Cardiac muscle cell (in vitro differentiated cells and primary cell): ENCODE data around the gene CTBS. TPM values are rescaled to one million over a fixed set of nuclear protein-coding genes. Genes with fewer than 3 reads are reported as not detected.
"Not testable (repeated sequence)": the region's sequence is repeated elsewhere in the genome, so short reads cannot be mapped to it uniquely, and the experiment has no call there.

ENCODE experiments used
- DNase-seq, 2 donors: peaks; one replicate each; pipeline versions ENCODE4 v3.0.0 to v3.0.0-alpha.2; 2010 to 2017; ENCODE audit warnings: low read depth in 1 of 2, low spot score in 1 of 2
- H3K27ac ChIP-seq: fragments of 200-600 bp; sonication (generic); 2 replicates; pipeline ENCODE4 v1.5.1; 2016
- H3K27me3 ChIP-seq: fragments of 200-600 bp; sonication (generic); 2 replicates; pipeline ENCODE4 v1.6.0; 2016; ENCODE audit warnings: control low read depth
- H3K36me3 ChIP-seq: fragments of 200-600 bp; sonication (generic); 2 replicates; pipeline ENCODE4 v1.5.1; 2016; ENCODE audit warnings: control low read depth
- H3K4me1 ChIP-seq: fragments of 200-600 bp; sonication (generic); 2 replicates; pipeline ENCODE4 v1.8.1; 2017; ENCODE audit warnings: low read depth, mild to moderate bottlenecking, mixed run types
- H3K4me3 ChIP-seq: fragments of 200-600 bp; sonication (generic); 2 replicates; pipeline ENCODE4 v1.5.1; 2016; ENCODE audit warnings: mild to moderate bottlenecking
- H3K9me3 ChIP-seq: fragments of 200-600 bp; sonication (generic); 2 replicates; pipeline ENCODE4 v1.5.1; 2017; ENCODE audit warnings: low read depth, mild to moderate bottlenecking, control low read depth
- CTCF ChIP-seq: IDR thresholded peaks from 2 replicates; pipeline ENCODE4 v1.5.1; 2012; ENCODE audit warnings: low read depth, mild to moderate bottlenecking, low read length
- polyA plus RNA-seq: library from polyadenylated mRNA; unstranded; fragments of >200 nt; fragmentation: Nextera tagmentation; extraction: Ambion mirVana; gene quantifications from 2 replicates; pipeline ENCODE4 v1.2.1, GENCODE V29; 2016
- total RNA-seq: library from RNA; depleted of rRNA; stranded (reverse); fragments of >200 nt; gene quantifications from 2 replicates; pipeline ENCODE4 v1.2.3, GENCODE V29; 2016

The CTBS gene
- total and polyA plus RNA-seq, 2 experiments from 2014 or later = 5.2 to 10.2 TPM

DNA sequence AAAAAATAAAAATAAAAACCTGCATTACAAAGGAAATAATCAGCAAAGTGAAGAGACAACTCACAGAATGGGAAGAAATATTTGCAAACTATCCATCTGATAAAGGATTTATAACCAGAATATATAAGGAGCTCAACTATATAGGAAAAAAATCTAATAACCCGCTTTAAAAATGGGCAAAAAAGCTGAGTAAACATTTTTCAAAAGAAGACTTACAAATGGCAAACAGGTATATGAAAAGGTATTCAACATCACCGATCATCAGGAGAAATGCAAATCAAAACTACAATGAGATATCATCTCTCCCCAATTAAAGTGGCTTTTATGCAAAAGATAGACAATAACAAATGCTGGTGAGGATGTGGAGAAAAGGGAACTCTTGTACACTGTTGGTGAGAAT, 64.1 kb downstream of the CTBS start:
- no peak for DNase-seq
- no peaks in the 10 kb centered on the region for H3K9me3 ChIP-seq
- H3K4me1 ChIP-seq = no peaks in the 10 kb centered on the region
- H3K4me3 ChIP-seq = no peak overlapping the region
- H3K36me3 ChIP-seq = no peaks in the 10 kb centered on the region
- H3K27ac ChIP-seq = no peak overlapping the region
- no peak for TF ChIP-seq CTCF
- H3K27me3 ChIP-seq = no peaks in the 10 kb centered on the region

DNA sequence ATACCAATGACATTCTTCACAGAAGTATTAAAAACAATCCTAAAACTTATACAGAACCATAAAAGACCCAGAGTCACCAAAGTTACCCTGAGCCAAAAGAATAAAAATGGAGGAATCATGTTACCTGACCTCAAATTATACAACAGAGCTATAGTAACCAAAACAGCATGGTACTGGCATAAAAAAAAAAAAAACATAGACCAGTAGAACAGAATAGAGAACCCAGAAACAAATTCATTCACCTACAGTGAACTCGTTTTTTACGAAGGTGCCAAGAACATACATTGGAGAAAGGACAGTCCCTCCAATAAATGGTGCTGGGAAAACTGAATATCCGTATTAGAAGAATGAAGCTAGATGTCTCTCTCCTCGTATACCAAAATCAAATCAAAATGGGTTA, 65.2 kb downstream of the CTBS start:
- H3K4me3 ChIP-seq = no peak overlapping the region
- H3K27me3 ChIP-seq = no peaks in the 10 kb centered on the region
- H3K9me3 ChIP-seq = no peaks in the 10 kb centered on the region
- peaks cover 3% of the 10 kb centered on the region for H3K4me1 ChIP-seq
- H3K27ac ChIP-seq = no peak overlapping the region
- DNase-seq = no peak
- H3K36me3 ChIP-seq = no peaks in the 10 kb centered on the region
- TF ChIP-seq CTCF = no peak

GRCh38 chr1:84508510-84508909, 65.7 kb downstream of the CTBS start:
- Histone ChIP-seq H3K36me3 (no peaks in the 10 kb centered on the region), H3K4me3 (no peak overlapping the region), H3K4me1 (peaks cover 5% of the 10 kb centered on the region), H3K9me3 (no peaks in the 10 kb centered on the region), H3K27me3 (no peaks in the 10 kb centered on the region), H3K27ac (no peak overlapping the region)
- no peak for DNase-seq
- TF ChIP-seq CTCF = no peak

DNA sequence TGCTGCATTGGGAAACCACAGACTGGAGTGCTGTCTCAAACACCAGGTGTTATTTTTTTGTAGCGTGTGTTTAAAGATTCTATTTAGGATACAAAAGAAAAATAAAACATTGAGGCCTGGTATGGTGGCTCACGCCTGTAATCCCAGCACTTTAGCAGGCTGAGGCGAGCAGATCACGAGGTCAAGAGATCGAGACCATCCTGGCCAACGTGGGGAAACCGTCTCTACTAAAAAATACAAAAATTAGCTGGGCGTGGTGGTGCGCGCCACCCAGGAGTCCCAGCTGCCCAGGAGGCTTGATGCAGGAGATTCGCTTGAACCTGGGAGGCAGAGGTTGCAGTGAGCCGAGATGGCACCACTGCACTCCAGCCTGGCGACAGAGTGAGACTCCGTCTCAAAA, 66.4 kb downstream of the CTBS start:
- H3K4me3 ChIP-seq = peak overlapping the region; percentile 63
- DNase-seq = not testable (repeated sequence)

DNA sequence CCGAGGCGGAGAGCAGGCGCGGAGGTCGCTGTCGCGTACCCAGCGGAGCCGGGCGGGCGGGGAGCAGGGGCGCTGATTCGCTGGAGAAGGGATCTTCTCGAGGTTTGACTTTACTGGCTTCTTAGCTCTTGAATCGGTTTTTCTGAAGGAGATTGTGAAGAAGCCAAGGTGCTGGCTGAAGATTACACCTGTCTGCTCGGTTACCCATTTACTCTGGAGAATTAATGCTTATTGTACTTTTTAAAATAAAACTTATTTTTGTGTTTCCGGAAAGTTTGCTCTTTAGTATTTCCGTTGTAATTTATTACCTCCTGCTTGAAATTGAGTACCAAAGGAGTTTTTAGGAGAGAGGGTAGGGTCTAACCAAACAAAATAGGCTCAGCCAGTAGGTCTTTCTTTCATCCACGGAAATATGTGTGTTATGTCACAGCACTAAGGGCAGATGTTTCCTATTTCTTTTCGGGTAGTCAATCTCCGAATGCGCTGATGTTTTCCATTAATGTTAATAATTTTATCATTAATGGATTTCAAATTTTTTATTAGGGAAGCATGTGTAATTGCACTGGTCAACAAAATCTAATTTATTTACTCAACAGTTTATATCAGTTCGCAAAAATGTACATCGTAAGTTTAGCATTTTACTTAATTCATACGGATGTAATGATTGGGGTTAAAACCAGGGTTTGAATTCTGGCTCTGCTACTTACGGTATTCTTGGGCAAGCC, 67.3 kb downstream of the CTBS start:
- Histone ChIP-seq H3K4me1 (peaks cover 15% of the 10 kb centered on the region), H3K27me3 (no peaks in the 10 kb centered on the region), H3K4me3 (peak overlapping the region; percentile 63), H3K9me3 (no peaks in the 10 kb centered on the region), H3K27ac (peak overlapping the region; percentile 92), H3K36me3 (no peaks in the 10 kb centered on the region)
- DNase-seq = no peak
- TF ChIP-seq CTCF = no peak

More for the DNA sequence above, 66.4 kb downstream of the CTBS start:
- not testable (repeated sequence) for H3K9me3 ChIP-seq, H3K36me3 ChIP-seq, H3K27me3 ChIP-seq, H3K27ac ChIP-seq
- peaks cover 12% of the 10 kb centered on the region for H3K4me1 ChIP-seq

DNA sequence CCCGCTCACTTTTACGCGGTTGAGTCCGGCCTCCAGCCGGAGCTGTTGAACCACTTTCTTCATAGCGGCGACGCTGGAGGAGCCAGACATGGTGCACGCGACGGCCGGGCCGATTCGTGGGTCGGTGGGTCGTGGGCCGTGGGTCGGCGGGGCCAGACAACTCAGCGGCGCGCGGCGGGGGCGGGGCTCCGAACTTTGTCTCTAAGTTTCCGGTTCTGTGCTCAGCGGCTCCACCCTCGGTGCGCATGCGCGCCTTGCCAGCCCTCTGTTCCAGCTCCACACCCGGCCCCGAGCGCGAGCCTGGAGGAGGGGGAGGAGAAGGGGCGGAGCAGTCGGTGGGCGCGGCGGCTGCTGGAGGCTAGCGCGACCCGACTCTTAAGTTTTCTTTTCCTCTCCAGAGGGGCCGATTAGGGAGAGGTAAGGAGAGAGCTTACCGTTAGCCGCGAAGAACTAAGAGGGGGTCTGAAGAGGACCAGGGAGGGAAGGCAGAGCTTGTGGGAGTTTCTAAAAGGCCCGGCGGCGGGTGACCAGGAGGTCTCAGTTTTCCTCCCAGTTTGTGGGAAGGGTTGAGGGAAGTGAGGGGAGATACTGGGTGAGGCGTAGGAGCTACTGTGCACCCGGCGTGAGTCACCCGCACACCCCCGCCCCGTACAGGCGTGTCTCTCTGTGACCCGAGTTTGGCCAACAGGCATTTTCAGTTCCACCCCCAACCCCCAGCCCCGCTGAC, 68.1 kb downstream of the CTBS start, which contains the start of the genes GNG5 and SPATA1:
Gene GNG5 (minus strand): TSS at position 580 of the 727 bp plus-strand sequence. CDS start 490 bp downstream, at position 90.
Gene SPATA1 (plus strand): TSS at position 385 of the 727 bp plus-strand sequence. CDS start 9,974 bp downstream, outside the sequence.
- Histone ChIP-seq H3K4me1 (peaks cover 15% of the 10 kb centered on the region), H3K4me3 (peak within 1 kb of the TSS; percentile 63), H3K27me3 (no peaks in the 10 kb centered on the region), H3K27ac (peak within 1 kb of the TSS; percentile 92), H3K36me3 (peaks cover 2% of the 10 kb centered on the region), H3K9me3 (no peaks in the 10 kb centered on the region)
- TF ChIP-seq CTCF = no peak
- peak; percentile 98 to 99 for DNase-seq
